T-helper 9 cell (primary cell): ENCODE data around the gene ZNF445.
"Not testable (repeated sequence)": the region's sequence is repeated elsewhere in the genome, so short reads cannot be mapped to it uniquely, and the experiment has no call there.

ENCODE experiments used
- DNase-seq: peaks from one replicate; pipeline ENCODE4 v3.0.0-alpha.2; 2020

The ZNF445 gene

GRCh38 chr3:44474886-44475285 lies 2.6 kb downstream of the ZNF445 start:
- not testable (repeated sequence) for DNase-seq

- DNase-seq: no peak
Observed at GRCh38 chr3:44470430-44470829, 7.0 kb downstream of the ZNF445 start.

- no peak for DNase-seq
Observed at GRCh38 chr3:44469914-44470313, 7.6 kb downstream of the ZNF445 start.

GRCh38 chr3:44468572-44469520 lies 8.6 kb downstream of the ZNF445 start:
- no peak for DNase-seq

GRCh38 chr3:44468099-44468537 lies 9.4 kb downstream of the ZNF445 start:
- DNase-seq: not testable (repeated sequence)

- no peak for DNase-seq
Observed at GRCh38 chr3:44467241-44467640, 10.2 kb downstream of the ZNF445 start.

GRCh38 chr3:44464920-44465319 lies 12.6 kb downstream of the ZNF445 start:
- DNase-seq: not testable (repeated sequence)

GRCh38 chr3:44464509-44464908 lies 13.0 kb downstream of the ZNF445 start:
- DNase-seq: no peak

- DNase-seq: not testable (repeated sequence)
Observed at GRCh38 chr3:44460050-44460449, 17.4 kb downstream of the ZNF445 start.

GRCh38 chr3:44455318-44455717 lies 22.2 kb downstream of the ZNF445 start:
- DNase-seq: no peak

- no peak for DNase-seq
Observed at GRCh38 chr3:44454258-44454657, 23.2 kb downstream of the ZNF445 start.

- DNase-seq: no peak
Observed at GRCh38 chr3:44451441-44451840, 26.0 kb downstream of the ZNF445 start.

GRCh38 chr3:44446929-44447328 lies 30.5 kb downstream of the ZNF445 start:
- no peak for DNase-seq

- no peak for DNase-seq
Observed at GRCh38 chr3:44445786-44446185, 31.7 kb downstream of the ZNF445 start.

- no peak for DNase-seq
Observed at GRCh38 chr3:44444896-44445691, 32.4 kb downstream of the ZNF445 start.

- no peak for DNase-seq
Observed at GRCh38 chr3:44444437-44444836, 33.0 kb downstream of the ZNF445 start.

GRCh38 chr3:44442596-44443309 lies 34.7 kb downstream of the ZNF445 start:
- no peak for DNase-seq

GRCh38 chr3:44439499-44440295 lies 37.8 kb downstream of the ZNF445 start:
- DNase-seq: peak; percentile 28

GRCh38 chr3:44437800-44438199 lies 39.7 kb downstream of the ZNF445 start:
- no peak for DNase-seq

GRCh38 chr3:44436181-44436580 lies 41.3 kb downstream of the ZNF445 start:
- DNase-seq: no peak

- no peak for DNase-seq
Observed at GRCh38 chr3:44434834-44435510, 42.5 kb downstream of the ZNF445 start.
